GM19099 (cell line): ENCODE results near the gene TBX4.

ENCODE experiments used
- POLR2A ChIP-seq: IDR thresholded peaks from 3 replicates; pipeline ENCODE4 v1.6.1; 2011; ENCODE audit warnings: low read depth; ENCODE audit not compliant: insufficient read length; ENCODE audit errors: extremely low read depth

TBX4 gene

GRCh38 chr17:61419496-61420046 is 32.7 kb upstream of the TBX4 start:
- no peak for TF ChIP-seq POLR2A

GRCh38 chr17:61420052-61420451 is 32.2 kb upstream of the TBX4 start:
- no peak for TF ChIP-seq POLR2A

GRCh38 chr17:61420745-61421398 is 31.4 kb upstream of the TBX4 start:
- no peak for TF ChIP-seq POLR2A

GRCh38 chr17:61421460-61421859 is 30.8 kb upstream of the TBX4 start:
- no peak for TF ChIP-seq POLR2A

GRCh38 chr17:61422116-61422799 is 30.0 kb upstream of the TBX4 start:
- no peak for TF ChIP-seq POLR2A

GRCh38 chr17:61422869-61423268 is 29.4 kb upstream of the TBX4 start:
- TF ChIP-seq POLR2A, result no peak

GRCh38 chr17:61423967-61424649 is 28.1 kb upstream of the TBX4 start:
- no peak for TF ChIP-seq POLR2A

- TF ChIP-seq POLR2A, result no peak
Observed at GRCh38 chr17:61425682-61426481, 26.3 kb upstream of the TBX4 start.

GRCh38 chr17:61426482-61427304 is 25.5 kb upstream of the TBX4 start:
- no peak for TF ChIP-seq POLR2A

GRCh38 chr17:61427567-61427966 is 24.7 kb upstream of the TBX4 start:
- TF ChIP-seq POLR2A, result no peak

- TF ChIP-seq POLR2A, result no peak
Observed at GRCh38 chr17:61429274-61429673, 22.9 kb upstream of the TBX4 start.

- TF ChIP-seq POLR2A, result no peak
Observed at GRCh38 chr17:61431594-61432311, 20.5 kb upstream of the TBX4 start.

GRCh38 chr17:61436273-61436672 is 15.9 kb upstream of the TBX4 start:
- no peak for TF ChIP-seq POLR2A
